OCI-LY7 (cell line): Measurements from ENCODE around the gene WDR18. TPM values are rescaled to one million over a fixed set of nuclear protein-coding genes. Genes with fewer than 3 reads are reported as not detected.
A peak's percentile ranks its signal among the peaks of the same experiment; 100 is the strongest.

ENCODE experiments used
- BruUV-seq: library from RNA; stranded (reverse); fragments of 400-500 nt; replicated peaks from 2 replicates; lab custom pipeline; 2021; lab: Mats Ljungman, UMichigan
- CTCF ChIA-PET: fragments of 300-600 bp; sonication (Branson Sonifier 250); formaldehyde crosslinking; loops from one replicate; lab custom pipeline; 2022; ENCODE audit warnings: antibody characterized with exemption; ENCODE audit not compliant: unreplicated experiment; lab: Charles Lee
- POLR2A ChIA-PET: fragments of 300-600 bp; sonication (Branson Sonifier 250); formaldehyde crosslinking; loops from one replicate; lab custom pipeline; 2022; ENCODE audit warnings: antibody characterized with exemption; lab: Charles Lee
- DNase-seq: peaks from one replicate; pipeline ENCODE4 v3.0.0-alpha.2; 2015; ENCODE audit warnings: low spot score
- H2AFZ ChIP-seq: fragments of 200-600 bp; sonication (generic), shearing (Covaris generic); 2 replicates; pipeline ENCODE4 v1.6.1; 2014; ENCODE audit warnings: mild to moderate bottlenecking, antibody characterized with exemption, low read length, moderate library complexity
- H3K27ac ChIP-seq: fragments of 200-600 bp; sonication (generic); 2 replicates; pipeline ENCODE4 v1.5.1; 2014; ENCODE audit warnings: mixed run types, low read depth, mild to moderate bottlenecking, moderate library complexity, low read length, inconsistent platforms; ENCODE audit not compliant: poor library complexity, severe bottlenecking
- H3K36me3 ChIP-seq: fragments of 200-600 bp; sonication (generic); 2 replicates; pipeline ENCODE4 v1.6.1; 2014; ENCODE audit warnings: mild to moderate bottlenecking, antibody characterized with exemption, low read length, moderate library complexity, mixed read lengths; ENCODE audit not compliant: insufficient read depth
- H3K4me1 ChIP-seq: fragments of 200-600 bp; sonication (generic); 2 replicates; pipeline ENCODE4 v1.5.1; 2014; ENCODE audit warnings: mild to moderate bottlenecking, low read length; ENCODE audit not compliant: insufficient read depth, poor library complexity, severe bottlenecking
- H3K4me2 ChIP-seq: fragments of 200-600 bp; sonication (generic); 2 replicates; pipeline ENCODE4 v1.6.1; 2014; ENCODE audit warnings: mild to moderate bottlenecking, low read length
- H3K4me3 ChIP-seq: fragments of 200-600 bp; sonication (generic); 2 replicates; pipeline ENCODE4 v1.5.1; 2014; ENCODE audit warnings: mild to moderate bottlenecking, low read depth, low read length; ENCODE audit not compliant: poor library complexity, severe bottlenecking
- H3K79me2 ChIP-seq: fragments of 200-600 bp; sonication (generic); 2 replicates; pipeline ENCODE4 v1.6.1; 2016; ENCODE audit warnings: low read depth, mild to moderate bottlenecking, low read length, moderate library complexity, mixed read lengths; ENCODE audit not compliant: insufficient read depth
- H3K9me2 ChIP-seq: fragments of 200-600 bp; sonication (generic); 2 replicates; pipeline ENCODE4 v1.6.1; 2016; ENCODE audit warnings: mild to moderate bottlenecking, low read length, mixed read lengths; ENCODE audit not compliant: insufficient read depth
- H3K9me3 ChIP-seq: fragments of 200-600 bp; sonication (generic); 2 replicates; pipeline ENCODE4 v1.6.1; 2014; ENCODE audit warnings: mild to moderate bottlenecking, mixed run types, low read length, mixed read lengths
- H4K20me1 ChIP-seq: fragments of 200-600 bp; sonication (generic); 2 replicates; pipeline ENCODE4 v1.6.1; 2014; ENCODE audit warnings: mild to moderate bottlenecking, antibody characterized with exemption, low read length, moderate library complexity, mixed read lengths; ENCODE audit not compliant: insufficient read depth
- EZH2phosphoT487 ChIP-seq: fragments of 200-600 bp; sonication (generic); IDR thresholded peaks from 2 replicates; pipeline ENCODE4 v1.6.1; 2018; ENCODE audit warnings: low read depth, borderline replicate concordance, mild to moderate bottlenecking, mixed run types, antibody characterized with exemption, low read length, moderate library complexity, mixed read lengths
- intact Hi-C: fragments of 100-400 bp; cut with micrococcal nuclease; formaldehyde crosslinking; loops from one replicate; pipeline ENCODE4 v1.10.0; 2022; ENCODE audit not compliant: unreplicated experiment
- total RNA-seq, 2 experiments: library from RNA; depleted of rRNA in 1 of 2; stranded (reverse); fragments of >200 nt in 1 of 2; shearing (Covaris generic) in 1 of 2; gene quantifications; 2 replicates each; pipeline ENCODE4 v1.2.3, GENCODE V29; 2014 to 2022
- TF ChIP-seq, protein P1 (sequence below): fragments of 200-600 bp; sonication (generic); conservative IDR thresholded peaks from 2 replicates; pipeline ENCODE4 v1.5.1; 2014; ENCODE audit warnings: mild to moderate bottlenecking, antibody characterized with exemption, low read length, moderate library complexity, mixed read lengths

Gene WDR18
- total RNA-seq, 2 experiments from 2014 or later = 51.4 to 74.7 TPM

DNA sequence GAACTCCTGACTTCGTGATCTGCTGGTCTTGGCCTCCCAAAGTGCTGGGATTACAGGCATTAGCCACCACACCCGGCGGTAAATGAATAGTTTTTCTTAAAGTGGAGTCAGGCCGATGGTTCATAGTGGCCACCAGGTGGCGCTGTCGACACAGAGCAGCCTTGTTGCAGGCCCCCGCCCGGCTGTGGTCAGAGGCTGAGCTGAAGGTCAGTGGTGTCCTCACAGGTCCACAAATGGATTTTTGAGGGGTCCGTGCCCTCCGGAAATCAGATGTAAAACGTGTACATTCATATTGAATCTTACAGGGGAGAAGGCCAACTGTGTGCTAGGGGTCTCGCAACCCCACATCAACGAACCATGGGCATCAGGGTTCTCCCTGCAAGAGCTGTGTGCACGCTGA is 13.4 kb upstream of the WDR18 start:
- Histone ChIP-seq H3K79me2 (no peaks in the 10 kb centered on the region), H2AFZ (no peak overlapping the region), H3K4me1 (no peaks in the 10 kb centered on the region), H3K36me3 (peaks cover 13% of the 10 kb centered on the region), H3K27ac (no peak overlapping the region), H3K9me3 (peaks cover 15% of the 10 kb centered on the region), H3K4me3 (no peak overlapping the region), H3K9me2 (no peaks in the 10 kb centered on the region), H4K20me1 (no peaks in the 10 kb centered on the region), H3K4me2 (no peak overlapping the region)
- intact Hi-C loops = no loop called here
- no peak for DNase-seq
- no TSS peak for BruUV-seq
- ChIA-PET POLR2A (no interaction called here), CTCF (interaction anchor here (1.0 kb wide), 1 partner anchor 14 kb away, joined by 3 read pairs; the partner anchor contains the start of gene WDR18)
- TF ChIP-seq, protein P1, sequence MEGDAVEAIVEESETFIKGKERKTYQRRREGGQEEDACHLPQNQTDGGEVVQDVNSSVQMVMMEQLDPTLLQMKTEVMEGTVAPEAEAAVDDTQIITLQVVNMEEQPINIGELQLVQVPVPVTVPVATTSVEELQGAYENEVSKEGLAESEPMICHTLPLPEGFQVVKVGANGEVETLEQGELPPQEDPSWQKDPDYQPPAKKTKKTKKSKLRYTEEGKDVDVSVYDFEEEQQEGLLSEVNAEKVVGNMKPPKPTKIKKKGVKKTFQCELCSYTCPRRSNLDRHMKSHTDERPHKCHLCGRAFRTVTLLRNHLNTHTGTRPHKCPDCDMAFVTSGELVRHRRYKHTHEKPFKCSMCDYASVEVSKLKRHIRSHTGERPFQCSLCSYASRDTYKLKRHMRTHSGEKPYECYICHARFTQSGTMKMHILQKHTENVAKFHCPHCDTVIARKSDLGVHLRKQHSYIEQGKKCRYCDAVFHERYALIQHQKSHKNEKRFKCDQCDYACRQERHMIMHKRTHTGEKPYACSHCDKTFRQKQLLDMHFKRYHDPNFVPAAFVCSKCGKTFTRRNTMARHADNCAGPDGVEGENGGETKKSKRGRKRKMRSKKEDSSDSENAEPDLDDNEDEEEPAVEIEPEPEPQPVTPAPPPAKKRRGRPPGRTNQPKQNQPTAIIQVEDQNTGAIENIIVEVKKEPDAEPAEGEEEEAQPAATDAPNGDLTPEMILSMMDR = peak; percentile 86
- no peak for TF ChIP-seq EZH2phosphoT487

DNA sequence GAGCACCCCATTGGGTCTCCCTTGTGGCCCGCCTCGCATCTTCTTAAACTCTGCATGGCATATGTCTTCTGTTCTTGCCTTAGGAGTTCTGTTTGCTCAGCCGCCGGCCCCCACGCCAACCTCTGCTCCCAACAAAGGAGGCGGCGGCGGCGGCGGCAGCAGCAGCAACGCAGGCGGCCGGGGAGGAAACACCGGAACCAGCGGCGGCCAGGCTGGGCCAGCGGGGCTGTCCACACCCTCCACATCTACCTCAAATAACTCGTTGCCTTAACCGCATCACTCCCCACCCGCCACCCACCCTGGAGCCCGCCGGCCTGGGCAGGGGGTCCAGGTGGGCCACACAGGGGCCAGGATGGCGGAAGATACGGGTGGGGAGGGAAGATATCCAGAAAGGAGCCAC is 12.3 kb upstream of the WDR18 start:
- ChIA-PET CTCF (no interaction called here), POLR2A (no interaction called here)
- no peaks in the 10 kb centered on the region for H3K4me1 ChIP-seq
- H3K4me3 ChIP-seq = no peak overlapping the region
- H3K4me2 ChIP-seq = no peak overlapping the region
- H3K9me2 ChIP-seq = no peaks in the 10 kb centered on the region
- no TSS peak for BruUV-seq
- no peaks in the 10 kb centered on the region for H3K79me2 ChIP-seq
- no peak for TF ChIP-seq EZH2phosphoT487
- TF ChIP-seq, protein P1 = no peak
- no peak overlapping the region for H3K27ac ChIP-seq
- intact Hi-C loops = no loop called here
- H3K9me3 ChIP-seq = peaks cover 11% of the 10 kb centered on the region
- H4K20me1 ChIP-seq = no peaks in the 10 kb centered on the region
- DNase-seq = no peak
- peaks cover 13% of the 10 kb centered on the region for H3K36me3 ChIP-seq
- H2AFZ ChIP-seq = no peak overlapping the region

DNA sequence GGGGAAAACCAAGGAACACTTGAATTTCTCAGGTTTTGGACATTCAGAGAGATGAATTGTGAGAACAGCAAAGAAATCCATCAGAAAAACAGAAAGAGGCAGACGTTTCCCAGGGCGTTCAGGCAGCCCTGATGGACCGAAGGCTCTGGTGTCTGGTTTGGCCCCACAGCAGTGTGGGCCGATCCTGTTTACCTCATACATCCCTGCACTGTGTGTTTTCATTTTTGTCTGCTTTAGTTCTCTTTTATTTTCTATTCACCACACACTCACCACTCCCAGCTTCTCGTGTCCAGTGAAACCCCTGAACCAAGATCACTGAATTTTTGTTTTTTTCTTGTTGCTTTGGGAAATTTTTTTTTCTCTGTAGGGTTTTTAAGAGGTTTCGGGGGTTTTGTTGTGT is 11.9 kb upstream of the WDR18 start:
- H3K9me2 ChIP-seq = no peaks in the 10 kb centered on the region
- no peak for TF ChIP-seq EZH2phosphoT487
- TF ChIP-seq, protein P1 = no peak
- no TSS peak for BruUV-seq
- no peaks in the 10 kb centered on the region for H3K4me1 ChIP-seq
- H3K27ac ChIP-seq = no peak overlapping the region
- ChIA-PET CTCF (no interaction called here), POLR2A (no interaction called here)
- DNase-seq = no peak
- no peaks in the 10 kb centered on the region for H3K79me2 ChIP-seq
- H2AFZ ChIP-seq = no peak overlapping the region
- H3K36me3 ChIP-seq = peaks cover 13% of the 10 kb centered on the region
- peaks cover 11% of the 10 kb centered on the region for H3K9me3 ChIP-seq
- intact Hi-C loops = no loop called here
- no peak overlapping the region for H3K4me2 ChIP-seq
- H3K4me3 ChIP-seq = no peak overlapping the region
- H4K20me1 ChIP-seq = no peaks in the 10 kb centered on the region
